ENCODE data around the gene KDM3A. TPM values are rescaled to one million over a fixed set of nuclear protein-coding genes. Genes with fewer than 3 reads are reported as not detected.

The KDM3A gene
- total RNA-seq, 1 experiment from 2014 or later: 34.2 TPM

GRCh38 chr2:86433137-86433536 is 8.0 kb upstream of the KDM3A start:
- Mint-ChIP-seq H3K4me1 (no peaks in the 10 kb centered on the region), H3K36me3 (peaks cover 13% of the 10 kb centered on the region), H3K4me3 (no peak overlapping the region), H3K27ac (no peak overlapping the region), H3K9me3 (peaks cover 35% of the 10 kb centered on the region), H3K27me3 (ENCODE audit: low read depth) (peaks cover 42% of the 10 kb centered on the region)
- CTCF ChIA-PET: no interaction called here
- POLR2A ChIA-PET: no interaction called here
- no peak for ATAC-seq
- TF ChIP-seq ZNF396 (CRISPR knock-in tag; IDR thresholded peaks at IDR 0.05; ENCODE audit: borderline replicate concordance) (no peak), PRDM15 (CRISPR knock-in tag; IDR thresholded peaks at IDR 0.05) (no peak), ZNF416 (CRISPR knock-in tag; IDR thresholded peaks at IDR 0.05) (no peak), HMGXB4 (CRISPR knock-in tag; IDR thresholded peaks at IDR 0.05) (no peak), MAX (CRISPR knock-in tag; IDR thresholded peaks at IDR 0.05) (no peak), ATF6 (CRISPR knock-in tag; IDR thresholded peaks at IDR 0.05) (no peak), JUN (CRISPR knock-in tag; IDR thresholded peaks at IDR 0.05) (no peak), ZNF423 (CRISPR knock-in tag; IDR thresholded peaks at IDR 0.05) (no peak), E2F1 (CRISPR knock-in tag; IDR thresholded peaks at IDR 0.05) (no peak), TEAD1 (CRISPR knock-in tag; IDR thresholded peaks at IDR 0.05) (no peak), TCF7 (CRISPR knock-in tag; IDR thresholded peaks at IDR 0.05; ENCODE audit: low read depth) (no peak), IRF2 (CRISPR knock-in tag; IDR thresholded peaks at IDR 0.05; ENCODE audit: borderline replicate concordance, low read depth) (no peak)
- DNase-seq (ENCODE audit: low spot score): no peak

GRCh38 chr2:86434290-86434689 is 6.9 kb upstream of the KDM3A start:
- Mint-ChIP-seq H3K4me3 (no peak overlapping the region), H3K9me3 (peaks cover 44% of the 10 kb centered on the region), H3K27ac (no peak overlapping the region), H3K27me3 (ENCODE audit: low read depth) (peaks cover 44% of the 10 kb centered on the region), H3K4me1 (no peaks in the 10 kb centered on the region), H3K36me3 (peaks cover 23% of the 10 kb centered on the region)
- ATAC-seq (no peak), DNase-seq (ENCODE audit: low spot score) (no peak)
- ChIA-PET POLR2A (no interaction called here), CTCF (no interaction called here)
- no peak for TF ChIP-seq ZNF263 (CRISPR knock-in tag; IDR thresholded peaks at IDR 0.05; ENCODE audit: low read depth)
- TF ChIP-seq ARID4B (CRISPR knock-in tag; IDR thresholded peaks at IDR 0.05; ENCODE audit: borderline replicate concordance): no peak
- TF ChIP-seq IRF2 (CRISPR knock-in tag; IDR thresholded peaks at IDR 0.05; ENCODE audit: borderline replicate concordance, low read depth): no peak
- TF ChIP-seq E2F5 (CRISPR knock-in tag; IDR thresholded peaks at IDR 0.05): no peak
- no peak for TF ChIP-seq TP53 (CRISPR knock-in tag; IDR thresholded peaks at IDR 0.05)
- no peak for TF ChIP-seq USF2 (CRISPR knock-in tag; IDR thresholded peaks at IDR 0.05)
- TF ChIP-seq ZNF317 (CRISPR knock-in tag; IDR thresholded peaks at IDR 0.05; ENCODE audit: borderline replicate concordance, low read depth): no peak
- no peak for TF ChIP-seq ATF1 (CRISPR knock-in tag; IDR thresholded peaks at IDR 0.05)
- no peak for TF ChIP-seq ATF3 (CRISPR knock-in tag; conservative IDR thresholded peaks at IDR 0.05)

Measured in WTC11 (cell line).